ENCODE data around the gene HBEGF. TPM values are rescaled to one million over a fixed set of nuclear protein-coding genes. Genes with fewer than 3 reads are reported as not detected.
"Not testable (repeated sequence)": the region's sequence is repeated elsewhere in the genome, so short reads cannot be mapped to it uniquely, and the experiment has no call there.

Gene HBEGF
- total RNA-seq, 1 experiment from 2014 or later, result 7.1 TPM

GRCh38 chr5:140351609-140352334, 5.4 kb upstream of the HBEGF start:
- peak; percentile 68 to 89 for DNase-seq
- Histone ChIP-seq H3K9me3 (replicated peaks) (no peaks in the 10 kb centered on the region), H3K27ac (no peak overlapping the region), H3K4me3 (no peak overlapping the region), H3K36me3 (no peaks in the 10 kb centered on the region), H3K4me1 (peaks cover 29% of the 10 kb centered on the region), H3K27me3 (no peaks in the 10 kb centered on the region)

DNA sequence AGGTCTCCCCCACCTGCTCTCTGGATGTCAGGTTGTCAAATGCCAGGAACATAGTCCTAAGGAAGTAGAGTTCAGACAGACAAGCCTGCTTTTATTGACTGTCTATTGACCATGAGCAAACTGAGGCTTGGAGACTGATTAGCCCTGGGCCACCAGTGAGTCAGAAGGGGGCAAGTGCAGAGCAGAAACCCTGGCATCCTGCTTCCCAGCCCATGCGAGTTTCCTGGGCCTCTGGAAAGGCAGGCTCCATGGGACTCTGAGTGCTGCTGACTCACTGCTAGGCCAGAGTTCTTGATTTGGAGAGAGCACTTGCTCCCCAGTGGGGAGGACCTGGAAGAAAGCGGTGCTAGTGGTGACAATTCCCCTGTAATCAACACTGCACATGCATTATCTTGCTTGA, 2.8 kb upstream of the HBEGF start:
- no peaks in the 10 kb centered on the region for H3K36me3 ChIP-seq
- no peak overlapping the region for H3K27ac ChIP-seq
- peaks cover 37% of the 10 kb centered on the region for H3K4me1 ChIP-seq
- DNase-seq, result no peak
- no peaks in the 10 kb centered on the region for H3K9me3 ChIP-seq (replicated peaks)
- no peak overlapping the region for H3K4me3 ChIP-seq
- no peaks in the 10 kb centered on the region for H3K27me3 ChIP-seq

GRCh38 chr5:140348104-140348503, 1.7 kb upstream of the HBEGF start:
- Histone ChIP-seq H3K27me3 (no peaks in the 10 kb centered on the region), H3K9me3 (replicated peaks) (no peaks in the 10 kb centered on the region), H3K27ac (no peak overlapping the region), H3K4me1 (peaks cover 37% of the 10 kb centered on the region), H3K36me3 (no peaks in the 10 kb centered on the region), H3K4me3 (no peak overlapping the region)
- peak; percentile 48 to 53 for DNase-seq

DNA sequence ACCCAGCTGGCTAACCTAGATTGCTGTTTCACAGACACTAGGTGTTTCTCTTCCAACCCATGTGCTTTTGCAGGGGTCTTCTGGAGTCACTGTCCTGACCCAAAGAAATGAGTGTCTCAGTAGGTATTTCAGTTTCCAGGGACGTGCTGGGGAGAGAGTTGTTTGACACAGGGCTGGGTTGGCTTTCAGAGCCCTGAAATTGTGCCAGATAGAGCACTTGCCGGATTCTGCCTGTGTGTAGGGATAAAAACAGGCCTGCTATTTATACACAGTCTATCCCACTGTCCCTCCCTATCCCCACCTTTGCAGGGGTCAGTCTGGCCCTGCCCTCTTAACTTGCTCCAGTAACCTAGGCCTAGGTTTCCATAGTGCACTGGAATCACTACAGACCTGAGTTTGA, 957 bp upstream of the HBEGF start:
- peak in 1 of 2 experiments; percentile 26 for DNase-seq
- Histone ChIP-seq H3K27ac (no peak overlapping the region), H3K36me3 (no peaks in the 10 kb centered on the region), H3K4me3 (peak overlapping the region; percentile 89), H3K27me3 (no peaks in the 10 kb centered on the region), H3K9me3 (replicated peaks) (no peaks in the 10 kb centered on the region), H3K4me1 (peaks cover 37% of the 10 kb centered on the region)

- Histone ChIP-seq H3K27me3 (no peaks in the 10 kb centered on the region), H3K4me3 (peak overlapping the region; percentile 89), H3K9me3 (replicated peaks) (no peaks in the 10 kb centered on the region), H3K4me1 (peaks cover 32% of the 10 kb centered on the region), H3K36me3 (0 out of 2 replicates have a peak, but pooled peaks cover 2% of the 10 kb centered on the region), H3K27ac (no peak overlapping the region)
- DNase-seq, result peak; percentile 63 to 66
Measured at GRCh38 chr5:140345919-140346347, 470 bp downstream of the HBEGF start.

DNA sequence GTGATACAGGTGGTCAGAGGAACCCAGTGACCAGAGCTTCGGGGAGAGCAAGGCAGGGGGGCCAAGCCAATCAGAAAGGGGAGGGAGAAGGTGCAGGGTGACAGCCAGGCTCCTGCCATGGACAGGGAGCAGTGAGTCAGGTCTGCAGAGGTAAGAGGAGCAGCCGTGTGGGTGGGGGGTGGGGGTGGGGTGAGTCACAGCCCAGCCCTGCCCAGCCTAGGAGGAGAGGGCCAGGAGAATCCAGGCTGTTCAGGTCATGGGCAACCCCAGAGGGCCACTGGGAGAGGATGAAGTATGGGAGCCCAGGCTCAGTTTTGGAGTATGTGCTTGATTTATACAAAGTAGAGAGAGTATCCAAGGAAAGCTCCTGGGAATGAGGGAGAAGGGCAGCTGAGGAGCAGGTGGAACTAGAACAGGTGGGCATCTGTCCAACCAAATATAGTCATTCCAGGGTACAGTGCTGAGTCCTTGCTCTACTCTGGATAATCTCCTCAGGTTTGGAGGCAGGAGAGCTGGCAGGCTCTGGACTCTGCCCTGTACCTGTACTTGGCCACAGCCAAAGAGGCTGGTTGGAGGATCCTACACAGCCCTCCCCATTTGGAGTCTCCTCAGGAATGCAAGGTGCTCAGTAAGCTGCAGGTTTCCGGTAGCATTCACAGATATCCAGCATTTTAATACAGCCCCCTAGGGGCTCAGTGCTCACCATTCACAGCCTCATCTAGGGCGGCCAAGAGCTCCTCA, 1.6 kb downstream of the HBEGF start:
- Histone ChIP-seq H3K36me3 (0 out of 2 replicates have a peak, but pooled peaks cover 2% of the 10 kb centered on the region), H3K27ac (no peak overlapping the region), H3K4me3 (peak overlapping the region; percentile 89), H3K9me3 (replicated peaks) (no peaks in the 10 kb centered on the region), H3K27me3 (no peaks in the 10 kb centered on the region), H3K4me1 (peaks cover 32% of the 10 kb centered on the region)
- no peak for DNase-seq

DNA sequence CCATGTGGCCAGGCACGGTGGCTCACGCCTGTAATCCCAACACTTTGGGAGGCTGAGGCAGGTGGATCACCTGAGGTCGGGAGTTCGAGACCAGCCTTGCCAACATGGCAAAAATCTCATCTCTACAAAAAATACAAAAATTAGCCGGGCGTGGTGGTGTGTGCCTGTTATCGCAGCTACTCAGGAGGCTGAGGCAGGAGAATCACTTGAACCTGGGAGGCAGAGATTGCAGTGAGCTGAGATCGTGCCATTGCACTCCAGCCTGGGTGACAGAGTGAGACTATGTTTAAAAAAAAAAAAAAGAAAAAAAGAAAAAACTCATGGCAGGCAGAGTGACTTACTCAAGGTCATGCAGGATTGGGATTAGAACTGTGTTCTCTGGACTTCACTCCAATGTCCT, 2.6 kb downstream of the HBEGF start:
- peaks cover 31% of the 10 kb centered on the region for H3K4me1 ChIP-seq
- H3K9me3 ChIP-seq (replicated peaks); DNase-seq; H3K27ac ChIP-seq; H3K27me3 ChIP-seq; H3K4me3 ChIP-seq; H3K36me3 ChIP-seq: not testable (repeated sequence)

DNA sequence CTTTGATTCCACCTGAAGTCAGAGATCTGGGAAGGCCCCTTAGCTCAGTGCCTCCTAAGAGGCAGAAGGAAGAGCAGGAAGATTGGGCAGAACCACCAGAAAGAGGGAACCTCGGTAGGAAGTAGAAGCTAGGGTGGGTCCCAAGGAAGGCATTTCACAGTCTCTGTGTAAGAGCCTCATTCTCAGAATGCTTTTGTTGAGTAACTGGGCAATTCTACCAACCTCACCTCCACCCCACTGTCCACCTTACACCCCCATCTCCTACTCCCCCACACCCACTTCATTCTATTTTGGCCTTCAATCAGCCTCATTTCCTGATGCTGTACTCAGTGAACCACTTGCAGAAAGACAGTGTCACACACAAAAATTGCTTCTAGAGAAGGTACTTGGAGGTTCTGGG, 3.5 kb downstream of the HBEGF start:
- Histone ChIP-seq H3K9me3 (replicated peaks) (no peaks in the 10 kb centered on the region), H3K36me3 (0 out of 2 replicates have a peak, but pooled peaks cover 2% of the 10 kb centered on the region), H3K4me1 (peaks cover 21% of the 10 kb centered on the region), H3K27ac (no peak overlapping the region), H3K4me3 (no peak overlapping the region), H3K27me3 (no peaks in the 10 kb centered on the region)
- DNase-seq, result no peak

- 0 out of 2 replicates have a peak, but pooled peaks cover 2% of the 10 kb centered on the region for H3K36me3 ChIP-seq
- H3K4me3 ChIP-seq, result no peak overlapping the region
- no peaks in the 10 kb centered on the region for H3K27me3 ChIP-seq
- H3K9me3 ChIP-seq (replicated peaks), result no peaks in the 10 kb centered on the region
- no peak for DNase-seq
- no peak overlapping the region for H3K27ac ChIP-seq
- peaks cover 15% of the 10 kb centered on the region for H3K4me1 ChIP-seq
Measured at GRCh38 chr5:140342287-140342686, 4.1 kb downstream of the HBEGF start.

GRCh38 chr5:140341591-140341990, 4.8 kb downstream of the HBEGF start:
- no peak overlapping the region for H3K27ac ChIP-seq
- 0 out of 2 replicates have a peak, but pooled peaks cover 2% of the 10 kb centered on the region for H3K36me3 ChIP-seq
- H3K4me3 ChIP-seq, result no peak overlapping the region
- no peaks in the 10 kb centered on the region for H3K27me3 ChIP-seq
- H3K9me3 ChIP-seq (replicated peaks), result no peaks in the 10 kb centered on the region
- peaks cover 10% of the 10 kb centered on the region for H3K4me1 ChIP-seq
- DNase-seq, result no peak

DNA sequence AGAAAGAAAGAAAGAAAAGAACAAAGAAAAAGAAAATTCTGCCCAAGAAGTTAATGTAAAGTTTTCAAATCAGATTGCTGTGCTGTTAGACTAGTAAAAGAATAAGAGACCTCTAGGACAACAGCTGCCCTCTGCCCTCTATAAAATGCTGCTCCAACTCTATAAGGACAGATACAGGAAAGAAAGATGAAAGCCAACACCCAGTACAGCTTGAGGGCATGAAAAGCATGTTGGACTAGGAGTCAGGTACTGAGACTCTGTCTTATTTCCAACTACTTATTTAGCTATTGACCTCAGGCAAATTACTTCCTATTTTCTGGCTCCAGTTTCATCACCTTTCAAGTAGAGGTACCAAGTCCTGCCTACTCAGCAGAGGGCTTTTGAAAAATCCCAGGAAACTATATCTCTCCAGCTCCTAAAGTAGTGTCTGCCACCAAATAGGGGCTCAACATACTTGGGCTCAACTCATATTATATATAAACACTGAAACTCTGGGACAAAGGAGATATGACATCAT, 5.7 kb downstream of the HBEGF start:
- Histone ChIP-seq H3K4me1 (peaks cover 10% of the 10 kb centered on the region), H3K4me3 (no peak overlapping the region), H3K27me3 (no peaks in the 10 kb centered on the region), H3K27ac (no peak overlapping the region), H3K36me3 (0 out of 2 replicates have a peak, but pooled peaks cover 2% of the 10 kb centered on the region), H3K9me3 (replicated peaks) (no peaks in the 10 kb centered on the region)
- peak in 1 of 2 experiments; percentile 18 for DNase-seq

DNA sequence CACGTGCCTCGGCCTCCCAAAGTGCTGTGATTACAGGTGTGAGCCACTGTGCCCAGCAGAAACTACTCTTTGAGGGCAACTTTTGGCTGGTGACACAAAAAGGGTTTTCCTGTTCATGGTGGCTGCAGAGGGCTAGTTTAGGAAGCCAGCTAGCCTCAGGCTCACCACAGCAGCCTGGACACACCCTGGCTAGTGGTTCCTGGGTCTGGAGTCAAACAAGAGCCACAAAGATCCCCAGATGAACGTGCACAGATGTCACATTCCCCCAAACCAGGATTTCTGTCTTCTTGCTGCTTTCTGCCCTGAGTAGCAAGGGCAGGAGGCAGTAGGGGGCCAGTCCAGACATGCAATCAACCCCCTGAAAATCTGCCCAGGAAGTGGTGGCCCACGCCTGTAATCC, 6.8 kb downstream of the HBEGF start:
- DNase-seq, result peak; percentile 41 to 63
- H3K27me3 ChIP-seq, result no peaks in the 10 kb centered on the region
- H3K27ac ChIP-seq, result peak overlapping the region; percentile 24; the same call in 1 of the 2 replicates
- 0 out of 2 replicates have a peak, but pooled peaks cover 2% of the 10 kb centered on the region for H3K36me3 ChIP-seq
- peaks cover 3% of the 10 kb centered on the region; the same call in 1 of the 2 replicates for H3K4me1 ChIP-seq
- H3K4me3 ChIP-seq, result no peak overlapping the region
- H3K9me3 ChIP-seq (replicated peaks), result no peaks in the 10 kb centered on the region

DNA sequence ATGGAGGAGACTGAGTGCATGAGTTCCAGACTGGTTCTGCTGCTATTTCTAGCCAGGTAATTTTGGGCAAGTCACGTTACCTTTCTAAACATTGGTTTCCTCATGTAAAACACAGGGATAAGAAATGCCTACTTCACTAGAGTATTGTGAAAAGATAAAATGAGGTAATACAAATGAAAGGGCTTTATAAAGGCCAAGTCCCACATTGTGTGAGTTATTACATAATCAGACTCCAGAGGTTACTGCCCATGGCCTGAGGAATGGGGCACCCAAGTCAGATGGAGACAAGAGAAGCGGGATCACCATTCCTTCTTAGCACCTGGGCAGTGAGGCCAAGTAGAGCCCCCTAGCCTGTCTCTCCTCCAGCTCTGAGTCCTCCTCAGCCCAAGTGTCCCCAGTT, 7.5 kb downstream of the HBEGF start:
- peak overlapping the region; percentile 24; the same call in 1 of the 2 replicates for H3K27ac ChIP-seq
- no peaks in the 10 kb centered on the region for H3K9me3 ChIP-seq (replicated peaks)
- no peaks in the 10 kb centered on the region for H3K27me3 ChIP-seq
- no peak for DNase-seq
- H3K4me1 ChIP-seq, result peaks cover 3% of the 10 kb centered on the region; the same call in 1 of the 2 replicates
- no peak overlapping the region for H3K4me3 ChIP-seq
- H3K36me3 ChIP-seq, result peaks cover 5% of the 10 kb centered on the region; the same call in 1 of the 2 replicates

DNA sequence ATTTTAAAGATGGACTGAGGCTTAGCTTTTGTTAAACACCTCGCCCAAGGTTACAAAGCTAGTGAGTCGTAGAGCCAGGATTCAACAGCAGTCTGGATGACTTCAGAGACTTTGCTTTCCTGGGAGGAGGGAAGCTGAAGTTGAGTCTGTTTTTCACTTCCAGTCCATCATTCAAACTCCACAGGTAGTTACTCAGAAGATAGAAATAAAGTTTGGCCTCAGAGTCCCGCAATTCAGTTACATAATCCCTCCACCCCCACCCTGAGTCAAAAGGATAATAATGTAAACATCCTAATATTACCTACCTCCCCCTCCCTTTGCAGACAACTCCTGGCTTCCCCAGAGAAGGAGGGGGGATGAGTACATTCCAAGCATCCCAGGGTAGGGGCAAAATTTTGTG, 8.1 kb downstream of the HBEGF start:
- H3K4me3 ChIP-seq, result no peak overlapping the region
- H3K36me3 ChIP-seq, result peaks cover 8% of the 10 kb centered on the region
- no peak overlapping the region for H3K27ac ChIP-seq
- DNase-seq, result no peak
- H3K4me1 ChIP-seq, result peaks cover 3% of the 10 kb centered on the region; the same call in 1 of the 2 replicates
- H3K27me3 ChIP-seq, result no peaks in the 10 kb centered on the region
- no peaks in the 10 kb centered on the region for H3K9me3 ChIP-seq (replicated peaks)

GRCh38 chr5:140337880-140338279, 8.5 kb downstream of the HBEGF start:
- no peak for DNase-seq
- H3K27ac ChIP-seq, result no peak overlapping the region
- no peak overlapping the region for H3K4me3 ChIP-seq
- H3K27me3 ChIP-seq, result no peaks in the 10 kb centered on the region
- H3K9me3 ChIP-seq (replicated peaks), result no peaks in the 10 kb centered on the region
- H3K4me1 ChIP-seq, result peaks cover 3% of the 10 kb centered on the region; the same call in 1 of the 2 replicates
- H3K36me3 ChIP-seq, result peaks cover 8% of the 10 kb centered on the region
